Peyer's patch (tissue), 4 donors: ENCODE results near the gene PRODH2.

Experiments used
- CTCF ChIP-seq, 6 experiments: fragments of 450-650 bp in 4 of 6; fragments of 200-600 bp in 2 of 6; sonication (generic) in 1 of 6; IDR thresholded peaks; one replicate each; pipeline ENCODE4 v1.5.1; 2017 to 2019; ENCODE audit warnings: antibody characterized with exemption in 6 of 6, mild to moderate bottlenecking in 3 of 6, moderate library complexity in 1 of 6
- POLR2A ChIP-seq, 2 donors: fragments of 450-650 bp; IDR thresholded peaks; one replicate each; pipeline ENCODE4 v1.5.1; 2017; ENCODE audit warnings: antibody characterized with exemption in 2 of 2, mild to moderate bottlenecking in 2 of 2, moderate library complexity in 2 of 2

DNA sequence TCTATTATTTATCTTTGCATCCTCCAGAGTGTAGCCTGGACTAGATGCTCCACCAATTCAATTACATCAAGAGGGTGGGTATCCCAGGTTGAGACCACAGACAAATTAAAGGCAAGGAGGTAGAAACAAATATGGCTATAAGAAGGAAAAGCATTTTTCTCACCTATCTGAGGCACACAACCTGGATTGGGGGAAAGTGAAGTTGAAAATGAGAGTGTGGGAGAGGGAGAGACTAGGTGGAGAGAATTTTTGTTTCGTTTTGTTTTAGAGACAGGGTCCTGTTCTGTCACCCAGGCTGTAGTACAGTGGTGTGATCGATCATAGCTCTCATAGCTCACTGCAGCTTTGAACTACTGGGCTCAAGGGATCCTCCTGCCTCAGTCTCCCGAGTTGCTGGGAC lies 5.8 kb upstream of the PRODH2 start:
- TF ChIP-seq CTCF (IDR thresholded peaks at IDR 0.05) (no peak), POLR2A (IDR thresholded peaks at IDR 0.05) (no peak)
